Caco-2 (cell line): Measurements from ENCODE around the gene ERBB2. TPM values are rescaled to one million over a fixed set of nuclear protein-coding genes. Genes with fewer than 3 reads are reported as not detected.
A peak's percentile ranks its signal among the peaks of the same experiment; 100 is the strongest.

Experiments
- BruUV-seq: library from RNA; stranded (reverse); fragments of 400-500 nt; replicated peaks from 2 replicates; lab custom pipeline; 2021; lab: Mats Ljungman, UMichigan
- CTCF ChIA-PET: fragments of 300-600 bp; sonication (Branson Sonifier 250); formaldehyde crosslinking; loops from one replicate; lab custom pipeline; 2022; ENCODE audit warnings: antibody characterized with exemption; lab: Charles Lee
- POLR2A ChIA-PET: fragments of 300-600 bp; sonication (Branson Sonifier 250); formaldehyde crosslinking; loops from one replicate; lab custom pipeline; 2022; ENCODE audit warnings: antibody characterized with exemption; lab: Charles Lee
- DNase-seq, 2 experiments: peaks; one replicate each; pipeline versions ENCODE4 v3.0.0 to v3.0.0-alpha.2; 2020 to 2022
- H3K27me3 ChIP-seq: replicated peaks from 2 replicates; pipeline ENCODE4 v1.6.0; 2011; ENCODE audit warnings: low read length; ENCODE audit not compliant: control insufficient read depth, insufficient read depth
- H3K36me3 ChIP-seq: 2 replicates; pipeline ENCODE4 v1.5.1; 2011; ENCODE audit warnings: low read length; ENCODE audit not compliant: control insufficient read depth, insufficient read depth
- H3K4me1 ChIP-seq: fragments of 250-450 bp; sonication (Bioruptor Pico); 2 replicates; pipeline ENCODE4 v1.5.1; 2020; ENCODE audit warnings: mild to moderate bottlenecking
- H3K4me3 ChIP-seq: 2 replicates; pipeline ENCODE4 v1.5.1; 2011; ENCODE audit warnings: low read depth, mild to moderate bottlenecking, control low read depth, low read length
- H3K9me3 ChIP-seq: fragments of 250-450 bp; sonication (Bioruptor Pico); 2 replicates; pipeline ENCODE4 v1.5.1; 2020; ENCODE audit warnings: mild to moderate bottlenecking, moderate library complexity
- H3K27ac Mint-ChIP-seq: one replicate; pipeline ENCODE4 v1.8.0; 2022; ENCODE audit warnings: mixed read lengths; ENCODE audit not compliant: unreplicated experiment
- H3K27me3 Mint-ChIP-seq: one replicate; pipeline ENCODE4 v1.8.0; 2022; ENCODE audit warnings: mixed read lengths; ENCODE audit not compliant: insufficient read depth, unreplicated experiment
- H3K36me3 Mint-ChIP-seq: one replicate; pipeline ENCODE4 v1.8.0; 2022; ENCODE audit warnings: mild to moderate bottlenecking, mixed read lengths; ENCODE audit not compliant: insufficient read depth, unreplicated experiment
- H3K4me1 Mint-ChIP-seq: one replicate; pipeline ENCODE4 v1.8.0; 2022; ENCODE audit warnings: low read depth, mixed read lengths; ENCODE audit not compliant: unreplicated experiment
- H3K4me3 Mint-ChIP-seq: one replicate; pipeline ENCODE4 v1.8.0; 2022; ENCODE audit warnings: mild to moderate bottlenecking, moderate library complexity, mixed read lengths; ENCODE audit not compliant: unreplicated experiment
- H3K9me3 Mint-ChIP-seq: one replicate; pipeline ENCODE4 v1.8.0; 2022; ENCODE audit warnings: mixed read lengths; ENCODE audit not compliant: unreplicated experiment
- intact Hi-C: fragments of 100-400 bp; cut with micrococcal nuclease; formaldehyde crosslinking; loops from one replicate; pipeline ENCODE4 v1.10.0; 2022; ENCODE audit not compliant: unreplicated experiment
- total RNA-seq: library from RNA; stranded (reverse); gene quantifications from 2 replicates; pipeline ENCODE4 v1.2.3, GENCODE V29; 2022
- TF ChIP-seq, protein P1 (sequence below), 2 experiments: fragments of 200-600 bp in 1 of 2; IDR thresholded peaks; 1 replicate in 1 of 2; 2 replicates in 1 of 2; pipeline versions ENCODE4 v1.5.1 to v1.8.0; 2011 to 2022; ENCODE audit warnings: antibody characterized with exemption in 1 of 2, control low read depth in 1 of 2, inconsistent platforms in 1 of 2, low read depth in 1 of 2, low read length in 1 of 2, mild to moderate bottlenecking in 1 of 2, moderate library complexity in 1 of 2; ENCODE audit not compliant: insufficient read depth in 1 of 2, severe bottlenecking in 1 of 2, unreplicated experiment in 1 of 2

The ERBB2 gene
- total RNA-seq, 1 experiment from 2014 or later = 121 TPM

DNA sequence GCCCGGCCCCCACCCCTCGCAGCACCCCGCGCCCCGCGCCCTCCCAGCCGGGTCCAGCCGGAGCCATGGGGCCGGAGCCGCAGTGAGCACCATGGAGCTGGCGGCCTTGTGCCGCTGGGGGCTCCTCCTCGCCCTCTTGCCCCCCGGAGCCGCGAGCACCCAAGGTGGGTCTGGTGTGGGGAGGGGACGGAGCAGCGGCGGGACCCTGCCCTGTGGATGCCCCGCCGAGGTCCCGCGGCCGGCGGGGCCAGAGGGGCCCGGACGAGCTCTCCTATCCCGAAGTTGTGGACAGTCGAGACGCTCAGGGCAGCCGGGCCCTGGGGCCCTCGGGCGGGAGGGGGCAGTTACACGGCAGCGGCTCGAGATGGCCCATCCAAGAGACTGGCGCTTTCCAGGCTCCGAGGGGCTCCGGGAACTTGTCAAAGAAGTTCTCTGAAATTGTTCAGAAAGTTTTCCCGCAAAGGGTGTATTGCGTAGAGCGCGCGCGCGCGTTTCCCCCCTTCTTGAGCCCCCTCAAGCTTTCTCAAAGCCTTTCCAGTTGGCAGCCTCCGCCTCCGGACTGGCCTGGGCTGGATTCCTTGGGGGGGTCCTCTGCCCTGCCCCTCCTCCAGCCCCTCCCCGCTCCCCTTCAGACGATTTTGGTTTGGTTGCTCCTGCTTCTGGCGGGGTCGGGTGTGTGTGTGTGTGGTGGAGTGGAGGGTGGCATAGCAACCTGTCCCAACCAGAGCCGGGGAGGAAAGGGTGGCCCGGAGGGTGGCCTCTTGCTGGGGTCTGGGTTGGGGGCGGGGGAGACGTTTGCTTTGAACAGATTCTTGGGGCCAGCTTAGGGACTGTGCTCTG, 504 bp downstream of the ERBB2 start:
- H3K9me3 ChIP-seq = no peaks in the 10 kb centered on the region
- peak; percentile 50 to 59 for DNase-seq
- ChIA-PET CTCF (interaction anchor here (0.5 to 2.5 kb wide), 13 partner anchors 12 to 280 kb away, joined by 3 to 20 read pairs (median 7); partner anchors contain the start of genes MIEN1, PGAP3 and PNMT), POLR2A (interaction anchor here (0.5 to 2.7 kb wide), 11 partner anchors 9 to 455 kb away, joined by 3 to 32 read pairs (median 4); partner anchors contain the start of genes MIEN1 and PGAP3)
- H3K36me3 ChIP-seq = no peaks in the 10 kb centered on the region
- Mint-ChIP-seq H3K36me3 (peaks cover 11% of the 10 kb centered on the region), H3K4me3 (peak overlapping the region; percentile 99), H3K27me3 (no peaks in the 10 kb centered on the region), H3K27ac (peak overlapping the region; percentile 98), H3K4me1 (peaks cover 38% of the 10 kb centered on the region), H3K9me3 (no peaks in the 10 kb centered on the region)
- H3K4me1 ChIP-seq = peaks cover 62% of the 10 kb centered on the region
- no TSS peak for BruUV-seq
- TF ChIP-seq, protein P1, sequence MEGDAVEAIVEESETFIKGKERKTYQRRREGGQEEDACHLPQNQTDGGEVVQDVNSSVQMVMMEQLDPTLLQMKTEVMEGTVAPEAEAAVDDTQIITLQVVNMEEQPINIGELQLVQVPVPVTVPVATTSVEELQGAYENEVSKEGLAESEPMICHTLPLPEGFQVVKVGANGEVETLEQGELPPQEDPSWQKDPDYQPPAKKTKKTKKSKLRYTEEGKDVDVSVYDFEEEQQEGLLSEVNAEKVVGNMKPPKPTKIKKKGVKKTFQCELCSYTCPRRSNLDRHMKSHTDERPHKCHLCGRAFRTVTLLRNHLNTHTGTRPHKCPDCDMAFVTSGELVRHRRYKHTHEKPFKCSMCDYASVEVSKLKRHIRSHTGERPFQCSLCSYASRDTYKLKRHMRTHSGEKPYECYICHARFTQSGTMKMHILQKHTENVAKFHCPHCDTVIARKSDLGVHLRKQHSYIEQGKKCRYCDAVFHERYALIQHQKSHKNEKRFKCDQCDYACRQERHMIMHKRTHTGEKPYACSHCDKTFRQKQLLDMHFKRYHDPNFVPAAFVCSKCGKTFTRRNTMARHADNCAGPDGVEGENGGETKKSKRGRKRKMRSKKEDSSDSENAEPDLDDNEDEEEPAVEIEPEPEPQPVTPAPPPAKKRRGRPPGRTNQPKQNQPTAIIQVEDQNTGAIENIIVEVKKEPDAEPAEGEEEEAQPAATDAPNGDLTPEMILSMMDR (IDR thresholded peaks at IDR 0.05; ENCODE audit: insufficient read depth in 1 of 2, low read depth in 1 of 2, low read length in 1 of 2, severe bottlenecking in 1 of 2, unreplicated experiment in 1 of 2) = no peak
- intact Hi-C loops = no loop called here
- H3K27me3 ChIP-seq = no peaks in the 10 kb centered on the region
- peak overlapping the region; percentile 84 for H3K4me3 ChIP-seq

DNA sequence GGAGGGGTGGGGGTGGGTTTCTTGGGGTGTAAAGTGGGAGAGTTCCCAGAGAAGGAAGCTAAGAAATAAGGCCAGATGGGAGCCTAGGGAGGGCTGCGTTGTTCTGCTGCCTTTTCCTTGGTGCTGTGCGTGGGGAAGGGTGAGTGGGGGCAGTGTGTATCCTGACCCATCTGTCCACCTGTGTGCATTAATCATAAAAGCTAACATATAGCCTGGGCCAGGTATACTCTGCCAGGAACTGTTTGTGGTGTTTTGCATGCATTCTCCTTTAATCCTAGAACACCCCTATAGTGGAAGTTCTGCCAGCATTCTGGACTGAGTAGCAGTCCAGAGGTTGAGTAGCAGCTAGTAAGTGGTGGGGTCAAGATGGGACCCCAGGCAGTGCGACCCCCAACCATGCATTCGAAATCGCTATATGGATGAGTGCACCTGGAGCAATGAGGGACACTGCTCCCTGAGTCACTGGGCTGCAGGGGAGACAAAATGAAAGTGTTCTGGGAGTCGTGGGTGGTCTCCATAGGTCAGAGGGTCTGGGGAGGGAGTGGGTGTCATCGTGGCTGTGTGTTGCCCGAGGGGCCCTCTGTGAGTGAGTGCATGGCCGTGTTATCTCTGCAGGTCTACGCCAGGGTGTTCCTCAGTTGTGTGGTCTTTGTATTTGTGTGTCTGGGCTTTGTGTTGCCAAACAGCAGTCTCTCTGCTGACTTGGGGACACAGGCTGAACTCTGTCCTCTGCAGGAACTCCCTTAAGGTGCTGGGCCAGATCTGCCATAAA, 1.3 kb downstream of the ERBB2 start:
- peaks cover 6% of the 10 kb centered on the region for H3K36me3 Mint-ChIP-seq
- intact Hi-C loops = no loop called here
- peak overlapping the region; percentile 98 for H3K27ac Mint-ChIP-seq
- peak overlapping the region; percentile 84 for H3K4me3 ChIP-seq
- CTCF ChIA-PET = interaction anchor here (0.7 to 2.5 kb wide), 6 partner anchors 13 to 80 kb away, joined by 3 to 20 read pairs (median 13); partner anchors contain the start of genes MIEN1 and PGAP3
- no peaks in the 10 kb centered on the region for H3K27me3 Mint-ChIP-seq
- no peaks in the 10 kb centered on the region for H3K9me3 Mint-ChIP-seq
- H3K9me3 ChIP-seq = no peaks in the 10 kb centered on the region
- no peaks in the 10 kb centered on the region for H3K27me3 ChIP-seq
- TF ChIP-seq, protein P1 (IDR thresholded peaks at IDR 0.05; ENCODE audit: insufficient read depth in 1 of 2, low read depth in 1 of 2, low read length in 1 of 2, severe bottlenecking in 1 of 2, unreplicated experiment in 1 of 2) = no peak
- H3K36me3 ChIP-seq = no peaks in the 10 kb centered on the region; the same call in 1 of the 2 replicates
- peak; percentile 43 to 65 for DNase-seq
- POLR2A ChIA-PET = interaction anchor here (0.5 to 2.7 kb wide), 5 partner anchors 10 to 1444 kb away, joined by 3 to 22 read pairs (median 4); partner anchors contain the start of gene MIEN1
- peak overlapping the region; percentile 99 for H3K4me3 Mint-ChIP-seq
- peaks cover 58% of the 10 kb centered on the region for H3K4me1 ChIP-seq
- H3K4me1 Mint-ChIP-seq = peaks cover 30% of the 10 kb centered on the region
- TSS peak; percentile 47 for BruUV-seq
